Smooth muscle cell (in vitro differentiated cells): ENCODE data around the gene TRMT1. TPM values are rescaled to one million over a fixed set of nuclear protein-coding genes. Genes with fewer than 3 reads are reported as not detected.

ENCODE experiments used
- DNase-seq: peaks from one replicate; lab custom pipeline; 2025; ENCODE audit not compliant: unreplicated experiment; lab: John Stamatoyannopoulos, UW
- H2AFZ ChIP-seq: fragments of 200-600 bp; sonication (generic); 2 replicates; pipeline ENCODE4 v1.6.0; 2016; ENCODE audit warnings: antibody characterized with exemption, low read depth, mild to moderate bottlenecking
- H3F3A ChIP-seq: fragments of 200-600 bp; sonication (generic); 2 replicates; pipeline ENCODE4 v1.6.0; 2017; ENCODE audit warnings: antibody characterized with exemption, low read depth
- H3K27ac ChIP-seq: fragments of 200-600 bp; sonication (generic); 2 replicates; pipeline ENCODE4 v1.5.1; 2016; ENCODE audit warnings: low read depth, mild to moderate bottlenecking
- H3K27me3 ChIP-seq: fragments of 200-600 bp; sonication (generic); 2 replicates; pipeline ENCODE4 v1.6.1; 2016; ENCODE audit warnings: low read depth, mild to moderate bottlenecking
- H3K36me3 ChIP-seq: fragments of 200-600 bp; sonication (generic); 2 replicates; pipeline ENCODE4 v1.5.1; 2016; ENCODE audit warnings: low read depth
- H3K4me1 ChIP-seq: fragments of 200-600 bp; sonication (generic); 2 replicates; pipeline ENCODE4 v1.5.1; 2016; ENCODE audit warnings: low read depth
- H3K4me2 ChIP-seq: fragments of 200-600 bp; sonication (generic); 2 replicates; pipeline ENCODE4 v1.6.0; 2016; ENCODE audit warnings: mild to moderate bottlenecking
- H3K4me3 ChIP-seq: fragments of 200-600 bp; sonication (generic); 2 replicates; pipeline ENCODE4 v1.5.1; 2016; ENCODE audit warnings: mild to moderate bottlenecking
- H3K79me2 ChIP-seq: fragments of 200-600 bp; sonication (generic); 2 replicates; pipeline ENCODE4 v1.6.0; 2016; ENCODE audit warnings: low read depth, mild to moderate bottlenecking
- H3K9ac ChIP-seq: fragments of 200-600 bp; sonication (generic); 2 replicates; pipeline ENCODE4 v1.6.0; 2016; ENCODE audit warnings: low read depth
- H3K9me3 ChIP-seq: fragments of 200-600 bp; sonication (generic); replicated peaks from 2 replicates; pipeline ENCODE4 v1.5.1; 2016; ENCODE audit warnings: low read depth
- H4K20me1 ChIP-seq: fragments of 200-600 bp; sonication (generic); 2 replicates; pipeline ENCODE4 v1.6.0; 2016; ENCODE audit warnings: low read depth
- CTCF ChIP-seq: fragments of 200-600 bp; sonication (generic); IDR thresholded peaks from 2 replicates; pipeline ENCODE4 v1.5.1; 2017; ENCODE audit warnings: borderline replicate concordance, mild to moderate bottlenecking, antibody characterized with exemption; ENCODE audit not compliant: insufficient read depth, poor library complexity, severe bottlenecking
- WGBS: methylation state at CpG from one replicate; pipeline ENCODE4 v1.1.7; 2016; ENCODE audit warnings: low lambda C conversion rate; 5-methylcytosine and 5-hydroxymethylcytosine counted together
- polyA plus RNA-seq: library from polyadenylated mRNA; unstranded; fragments of >200 nt; fragmentation: Nextera tagmentation; extraction: Ambion mirVana; gene quantifications from 2 replicates; pipeline ENCODE4 v1.2.1, GENCODE V29; 2016
- total RNA-seq: library from RNA; depleted of rRNA; stranded (reverse); fragments of >200 nt; gene quantifications from 2 replicates; pipeline ENCODE4 v1.2.3, GENCODE V29; 2014

The TRMT1 gene
- total and polyA plus RNA-seq, 2 experiments from 2014 or later = 21.9 to 37.4 TPM

GRCh38 chr19:13154911-13155471 is 38.5 kb upstream of the TRMT1 start:
- no peaks in the 10 kb centered on the region for H3K9me3 ChIP-seq
- peaks cover 20% of the 10 kb centered on the region for H3F3A ChIP-seq
- H3K9ac ChIP-seq = peak overlapping the region; percentile 99
- DNase-seq = peak; percentile 22
- WGBS = 2% methylated on average over 24 of the region's 24 CpGs
- H4K20me1 ChIP-seq = peaks cover 25% of the 10 kb centered on the region
- peaks cover 8% of the 10 kb centered on the region for H3K4me1 ChIP-seq
- H2AFZ ChIP-seq = no peak overlapping the region
- no peaks in the 10 kb centered on the region for H3K36me3 ChIP-seq
- H3K4me2 ChIP-seq = peak overlapping the region; percentile 94
- H3K27me3 ChIP-seq = no peaks in the 10 kb centered on the region
- TF ChIP-seq CTCF = no peak
- H3K79me2 ChIP-seq = peaks cover 12% of the 10 kb centered on the region
- H3K4me3 ChIP-seq = peak overlapping the region; percentile 98
- H3K27ac ChIP-seq = peak overlapping the region; percentile 97

- Histone ChIP-seq H4K20me1 (peaks cover 25% of the 10 kb centered on the region), H3K36me3 (no peaks in the 10 kb centered on the region), H3K4me2 (peak overlapping the region; percentile 94), H3K79me2 (peaks cover 12% of the 10 kb centered on the region), H3K9ac (peak overlapping the region; percentile 99), H3F3A (peaks cover 17% of the 10 kb centered on the region), H3K27ac (peak overlapping the region; percentile 97), H3K4me3 (peak overlapping the region; percentile 98), H2AFZ (no peak overlapping the region), H3K27me3 (no peaks in the 10 kb centered on the region), H3K9me3 (no peaks in the 10 kb centered on the region), H3K4me1 (peaks cover 10% of the 10 kb centered on the region)
- no peak for TF ChIP-seq CTCF
- 1% methylated on average over 17 of the region's 21 CpGs for WGBS
- DNase-seq = peak; percentile 37
Observed at GRCh38 chr19:13154241-13154778, 37.8 kb upstream of the TRMT1 start.

GRCh38 chr19:13153569-13154240 is 37.2 kb upstream of the TRMT1 start:
- Histone ChIP-seq H3K36me3 (no peaks in the 10 kb centered on the region), H3K27ac (peak overlapping the region; percentile 97), H3K79me2 (peaks cover 12% of the 10 kb centered on the region), H3K9ac (peak overlapping the region; percentile 99), H3K4me2 (peak overlapping the region; percentile 94), H2AFZ (no peak overlapping the region), H4K20me1 (peaks cover 25% of the 10 kb centered on the region), H3F3A (peaks cover 17% of the 10 kb centered on the region), H3K27me3 (no peaks in the 10 kb centered on the region), H3K4me3 (peak overlapping the region; percentile 98), H3K4me1 (peaks cover 10% of the 10 kb centered on the region), H3K9me3 (no peaks in the 10 kb centered on the region)
- 1% methylated on average over 65 of the region's 69 CpGs for WGBS
- DNase-seq = no peak
- TF ChIP-seq CTCF = peak; percentile 2
